Measurements from ENCODE around the gene LRRK1.
A peak's percentile ranks its signal among the peaks of the same experiment; 100 is the strongest.

The LRRK1 gene

DNA sequence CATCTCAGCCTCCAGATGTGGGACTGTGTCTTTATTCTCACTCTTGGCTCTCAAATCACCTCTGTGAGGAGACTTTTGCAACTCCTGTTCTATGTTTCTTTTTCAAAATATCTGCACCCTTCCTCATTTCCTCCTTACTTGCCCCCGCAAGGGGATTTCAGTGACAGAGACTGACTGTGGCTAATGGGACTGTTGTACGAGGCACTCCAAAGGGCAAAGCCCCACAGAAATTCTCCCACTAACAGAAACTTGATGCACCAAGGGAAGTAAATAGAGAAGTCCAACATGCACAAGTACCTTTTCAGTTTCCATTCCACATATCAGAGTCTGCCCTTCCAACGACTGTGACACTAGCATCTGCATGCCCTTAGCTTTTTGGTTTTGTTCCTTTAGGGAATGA lies 69.7 kb downstream of the LRRK1 start:
- H3K36me3 ChIP-seq (ENCODE audit: insufficient read depth, low read depth, low read length), result no peaks in the 10 kb centered on the region
- no peak overlapping the region for H3K4me3 ChIP-seq (ENCODE audit: low read length)
- no peak overlapping the region for H3K27ac ChIP-seq (ENCODE audit: low read length)

DNA sequence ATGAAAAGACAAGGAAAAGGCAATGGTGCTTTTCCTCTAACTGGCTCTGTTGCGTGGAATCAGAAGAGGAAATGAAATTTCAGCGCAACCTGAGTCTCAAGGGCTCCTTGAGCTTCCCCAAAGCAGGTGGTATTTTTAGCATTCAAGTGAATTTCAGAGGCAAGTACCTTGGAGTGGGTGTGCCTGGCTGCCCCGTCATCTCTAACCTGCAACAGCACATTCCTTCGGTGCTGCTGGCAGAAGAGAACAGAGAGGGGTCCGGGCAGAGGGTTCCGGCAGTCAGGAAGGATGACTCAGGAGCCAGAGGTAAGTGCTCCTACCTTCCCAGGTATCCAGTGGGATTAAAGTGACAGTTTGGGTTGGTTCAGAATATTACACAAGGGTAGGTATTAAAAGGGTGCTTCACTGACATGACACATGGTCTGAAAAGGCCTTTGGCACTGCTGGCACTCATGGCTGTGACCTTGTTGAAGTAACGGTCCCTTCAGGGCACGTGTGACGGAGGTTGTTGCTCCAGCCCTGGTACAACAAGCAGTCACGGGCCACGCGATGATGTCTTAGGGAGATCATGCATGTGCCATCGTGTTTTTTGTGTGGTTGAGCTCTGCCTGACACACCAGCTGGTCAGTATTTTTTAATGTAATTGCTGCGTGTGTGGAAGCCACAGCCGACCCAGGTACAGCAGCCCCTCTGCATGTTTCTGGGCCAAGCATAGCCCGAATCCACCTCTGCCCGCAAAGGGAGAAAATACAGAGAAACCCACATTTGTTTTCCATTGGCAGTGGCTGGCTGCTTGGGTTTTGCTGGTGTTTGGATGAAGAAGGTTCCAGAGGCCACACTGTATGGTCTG lies 75.7 kb downstream of the LRRK1 start:
- Histone ChIP-seq H3K9me3 (ENCODE audit: insufficient read depth, low read depth, low read length) (no peaks in the 10 kb centered on the region), H3K4me1 (ENCODE audit: insufficient read depth, low read length) (peaks cover 2% of the 10 kb centered on the region), H3K27me3 (ENCODE audit: insufficient read depth, low read length) (no peaks in the 10 kb centered on the region; the same call in 1 of the 2 replicates), H3K27ac (ENCODE audit: low read length) (no peak overlapping the region), H3K36me3 (ENCODE audit: insufficient read depth, low read depth, low read length) (no peaks in the 10 kb centered on the region), H3K9ac (ENCODE audit: low read depth, low read length) (no peak overlapping the region), H3K4me3 (ENCODE audit: low read length) (no peak overlapping the region)

More for the DNA sequence above, 69.7 kb downstream of the LRRK1 start:
- Histone ChIP-seq H3K27me3 (ENCODE audit: insufficient read depth, low read length) (no peaks in the 10 kb centered on the region), H3K4me1 (ENCODE audit: insufficient read depth, low read length) (peaks cover 3% of the 10 kb centered on the region; the same call in 1 of the 2 replicates), H3K9me3 (ENCODE audit: insufficient read depth, low read depth, low read length) (no peaks in the 10 kb centered on the region), H3K9ac (ENCODE audit: low read depth, low read length) (no peak overlapping the region)

DNA sequence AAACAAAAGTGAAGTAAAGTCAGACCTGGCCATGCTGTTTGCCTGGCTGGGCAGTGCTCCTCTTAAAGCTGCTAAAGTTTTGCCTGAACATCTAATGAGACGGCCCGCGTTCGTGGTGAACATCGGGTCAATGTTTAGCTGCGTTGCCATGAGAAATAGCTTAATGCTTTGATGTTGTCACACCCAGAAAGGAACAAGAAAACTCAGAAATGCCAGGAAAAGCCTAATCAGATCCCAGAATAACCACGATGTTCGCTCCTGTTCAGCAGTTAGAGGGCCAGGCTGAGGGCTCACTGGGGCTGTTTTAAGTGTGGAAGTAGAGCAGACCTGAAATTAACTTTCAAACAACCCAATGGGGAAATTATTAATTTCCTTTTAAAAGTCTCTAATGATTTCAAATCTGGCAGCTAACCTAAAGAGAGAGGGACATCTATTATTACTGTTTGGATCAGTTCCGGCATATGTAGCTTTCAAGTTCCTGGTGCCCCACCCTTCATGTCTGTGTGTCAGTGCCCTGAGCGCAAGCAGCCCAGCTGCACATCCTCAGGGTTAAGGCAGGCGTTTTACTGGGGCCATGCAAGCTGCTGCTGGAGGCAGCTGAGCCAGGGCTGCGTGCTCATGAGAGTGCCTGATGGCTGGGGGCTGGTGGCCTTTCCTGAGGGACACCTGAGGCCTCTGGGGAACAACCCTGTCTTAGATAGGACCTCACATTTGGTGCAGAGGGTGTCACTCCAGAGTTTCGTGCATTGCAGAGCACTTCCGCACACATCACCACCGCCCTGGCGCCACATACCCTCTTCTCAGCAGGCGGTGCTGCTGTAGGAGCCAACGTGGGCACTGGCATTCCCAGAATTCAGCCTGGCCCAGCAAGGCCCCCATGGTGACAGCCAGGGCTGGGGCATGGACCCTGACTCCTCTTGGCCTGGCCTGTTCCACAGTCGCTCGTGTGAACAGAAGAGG lies 76.6 kb downstream of the LRRK1 start:
- no peak overlapping the region for H3K4me3 ChIP-seq (ENCODE audit: low read length)
- H3K27ac ChIP-seq (ENCODE audit: low read length), result no peak overlapping the region
- H3K27me3 ChIP-seq (ENCODE audit: insufficient read depth, low read length), result no peaks in the 10 kb centered on the region; the same call in 1 of the 2 replicates

GRCh38 chr15:100997442-100997841 lies 78.3 kb downstream of the LRRK1 start:
- Histone ChIP-seq H3K27ac (ENCODE audit: low read length) (no peak overlapping the region), H3K4me3 (ENCODE audit: low read length) (no peak overlapping the region), H3K9ac (ENCODE audit: low read depth, low read length) (no peak overlapping the region), H3K36me3 (ENCODE audit: insufficient read depth, low read depth, low read length) (no peaks in the 10 kb centered on the region), H3K4me1 (ENCODE audit: insufficient read depth, low read length) (peaks cover 8% of the 10 kb centered on the region), H3K27me3 (ENCODE audit: insufficient read depth, low read length) (no peaks in the 10 kb centered on the region; the same call in 1 of the 2 replicates), H3K9me3 (ENCODE audit: insufficient read depth, low read depth, low read length) (no peaks in the 10 kb centered on the region)

More for the DNA sequence above, 76.6 kb downstream of the LRRK1 start:
- H3K9ac ChIP-seq (ENCODE audit: low read depth, low read length), result no peak overlapping the region
- H3K4me1 ChIP-seq (ENCODE audit: insufficient read depth, low read length), result peaks cover 5% of the 10 kb centered on the region
- no peaks in the 10 kb centered on the region for H3K9me3 ChIP-seq (ENCODE audit: insufficient read depth, low read depth, low read length)
- H3K36me3 ChIP-seq (ENCODE audit: insufficient read depth, low read depth, low read length), result no peaks in the 10 kb centered on the region

DNA sequence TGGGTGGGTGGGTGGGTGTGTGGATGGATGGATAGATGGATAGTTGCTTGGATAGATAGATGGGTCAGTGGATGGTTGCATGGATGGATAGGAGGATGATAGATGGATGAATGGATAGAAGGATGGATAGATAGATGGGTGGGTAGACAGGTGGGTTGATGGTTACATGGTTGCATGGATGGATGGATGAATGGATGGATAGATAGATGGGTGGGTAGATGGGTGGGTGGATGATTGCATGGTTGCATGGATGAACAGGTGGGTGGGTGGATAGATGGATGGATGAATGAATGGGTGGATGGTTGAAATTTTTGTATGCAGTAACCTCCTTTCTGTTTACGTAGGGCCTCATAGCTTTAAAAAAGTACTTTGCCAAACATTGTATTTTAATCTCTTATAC lies 79.5 kb downstream of the LRRK1 start:
- Histone ChIP-seq H3K4me3 (ENCODE audit: low read length) (no peak overlapping the region), H3K4me1 (ENCODE audit: insufficient read depth, low read length) (peaks cover 8% of the 10 kb centered on the region), H3K9ac (ENCODE audit: low read depth, low read length) (no peak overlapping the region), H3K9me3 (ENCODE audit: insufficient read depth, low read depth, low read length) (no peaks in the 10 kb centered on the region), H3K27me3 (ENCODE audit: insufficient read depth, low read length) (no peaks in the 10 kb centered on the region; the same call in 1 of the 2 replicates), H3K36me3 (ENCODE audit: insufficient read depth, low read depth, low read length) (no peaks in the 10 kb centered on the region), H3K27ac (ENCODE audit: low read length) (no peak overlapping the region)

- no peak overlapping the region for H3K4me3 ChIP-seq (ENCODE audit: low read length)
- H3K9me3 ChIP-seq (ENCODE audit: insufficient read depth, low read depth, low read length), result no peaks in the 10 kb centered on the region
- H3K4me1 ChIP-seq (ENCODE audit: insufficient read depth, low read length), result peaks cover 8% of the 10 kb centered on the region
- no peak overlapping the region for H3K27ac ChIP-seq (ENCODE audit: low read length)
- H3K27me3 ChIP-seq (ENCODE audit: insufficient read depth, low read length), result no peaks in the 10 kb centered on the region; the same call in 1 of the 2 replicates
- no peaks in the 10 kb centered on the region for H3K36me3 ChIP-seq (ENCODE audit: insufficient read depth, low read depth, low read length)
- H3K9ac ChIP-seq (ENCODE audit: low read depth, low read length), result no peak overlapping the region
Measured at GRCh38 chr15:100999369-100999768, 80.2 kb downstream of the LRRK1 start.

GRCh38 chr15:101000271-101000681 lies 81.1 kb downstream of the LRRK1 start:
- Histone ChIP-seq H3K4me3 (ENCODE audit: low read length) (peak overlapping the region; percentile 14; the same call in 1 of the 2 replicates), H3K4me1 (ENCODE audit: insufficient read depth, low read length) (peaks cover 6% of the 10 kb centered on the region; the same call in 1 of the 2 replicates), H3K9ac (ENCODE audit: low read depth, low read length) (no peak overlapping the region), H3K27me3 (ENCODE audit: insufficient read depth, low read length) (no peaks in the 10 kb centered on the region; the same call in 1 of the 2 replicates), H3K36me3 (ENCODE audit: insufficient read depth, low read depth, low read length) (no peaks in the 10 kb centered on the region), H3K27ac (ENCODE audit: low read length) (no peak overlapping the region), H3K9me3 (ENCODE audit: insufficient read depth, low read depth, low read length) (0 out of 2 replicates have a peak, but pooled peaks cover under 1% of the 10 kb centered on the region)

DNA sequence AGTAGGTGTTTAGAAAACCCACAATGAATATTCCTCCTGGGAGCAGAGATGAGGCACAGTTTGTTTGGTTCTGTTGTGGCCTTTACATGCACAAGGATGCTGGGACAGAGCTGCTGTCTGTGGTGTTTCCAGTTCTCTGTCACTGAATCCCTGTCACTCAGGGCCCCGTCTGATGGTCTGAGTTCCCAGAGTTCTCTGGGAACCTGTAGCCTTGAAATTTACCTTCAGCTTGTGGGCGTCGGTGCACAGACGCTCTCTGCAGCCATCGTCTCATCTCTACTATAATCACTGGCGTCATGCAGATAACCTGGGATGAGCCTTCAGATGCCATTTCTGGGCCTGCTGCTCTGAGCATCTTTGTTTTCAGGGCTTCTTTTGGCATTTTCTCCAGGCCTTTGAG lies 81.9 kb downstream of the LRRK1 start:
- Histone ChIP-seq H3K27me3 (ENCODE audit: insufficient read depth, low read length) (no peaks in the 10 kb centered on the region; the same call in 1 of the 2 replicates), H3K4me3 (ENCODE audit: low read length) (no peak overlapping the region), H3K9me3 (ENCODE audit: insufficient read depth, low read depth, low read length) (0 out of 2 replicates have a peak, but pooled peaks cover 4% of the 10 kb centered on the region), H3K9ac (ENCODE audit: low read depth, low read length) (no peak overlapping the region), H3K4me1 (ENCODE audit: insufficient read depth, low read length) (peaks cover 6% of the 10 kb centered on the region; the same call in 1 of the 2 replicates), H3K36me3 (ENCODE audit: insufficient read depth, low read depth, low read length) (no peaks in the 10 kb centered on the region), H3K27ac (ENCODE audit: low read length) (no peak overlapping the region)

- Histone ChIP-seq H3K27ac (ENCODE audit: low read length) (no peak overlapping the region), H3K36me3 (ENCODE audit: insufficient read depth, low read depth, low read length) (no peaks in the 10 kb centered on the region), H3K9ac (ENCODE audit: low read depth, low read length) (no peak overlapping the region), H3K9me3 (ENCODE audit: insufficient read depth, low read depth, low read length) (0 out of 2 replicates have a peak, but pooled peaks cover 4% of the 10 kb centered on the region), H3K4me1 (ENCODE audit: insufficient read depth, low read length) (peaks cover 6% of the 10 kb centered on the region; the same call in 1 of the 2 replicates), H3K4me3 (ENCODE audit: low read length) (no peak overlapping the region), H3K27me3 (ENCODE audit: insufficient read depth, low read length) (no peaks in the 10 kb centered on the region)
Measured at GRCh38 chr15:101001796-101002195, 82.6 kb downstream of the LRRK1 start.

- Histone ChIP-seq H3K4me3 (ENCODE audit: low read length) (no peak overlapping the region), H3K27me3 (ENCODE audit: insufficient read depth, low read length) (peaks cover 11% of the 10 kb centered on the region), H3K4me1 (ENCODE audit: insufficient read depth, low read length) (peaks cover 6% of the 10 kb centered on the region; the same call in 1 of the 2 replicates), H3K9me3 (ENCODE audit: insufficient read depth, low read depth, low read length) (0 out of 2 replicates have a peak, but pooled peaks cover 4% of the 10 kb centered on the region), H3K36me3 (ENCODE audit: insufficient read depth, low read depth, low read length) (no peaks in the 10 kb centered on the region), H3K9ac (ENCODE audit: low read depth, low read length) (no peak overlapping the region), H3K27ac (ENCODE audit: low read length) (no peak overlapping the region)
Measured at GRCh38 chr15:101003081-101003480, 83.9 kb downstream of the LRRK1 start.

GRCh38 chr15:101003706-101004105 lies 84.5 kb downstream of the LRRK1 start:
- Histone ChIP-seq H3K4me3 (ENCODE audit: low read length) (no peak overlapping the region), H3K27me3 (ENCODE audit: insufficient read depth, low read length) (peaks cover 14% of the 10 kb centered on the region), H3K9ac (ENCODE audit: low read depth, low read length) (no peak overlapping the region), H3K36me3 (ENCODE audit: insufficient read depth, low read depth, low read length) (no peaks in the 10 kb centered on the region), H3K27ac (ENCODE audit: low read length) (no peak overlapping the region), H3K9me3 (ENCODE audit: insufficient read depth, low read depth, low read length) (0 out of 2 replicates have a peak, but pooled peaks cover 4% of the 10 kb centered on the region), H3K4me1 (ENCODE audit: insufficient read depth, low read length) (peaks cover 6% of the 10 kb centered on the region; the same call in 1 of the 2 replicates)
